HepG2 (cell line): ENCODE measurements around the gene SMPX. TPM values are rescaled to one million over a fixed set of nuclear protein-coding genes. Genes with fewer than 3 reads are reported as not detected.

Source experiments
- ATAC-seq: fragments of 200-7000 bp; cut with Tn5 transposase; 3 replicates; pipeline ENCODE4 v1.9.1; 2020; ENCODE audit warnings: mild to moderate bottlenecking, moderate library complexity
- BruUV-seq: library from RNA; stranded (reverse); fragments of 400-500 nt; replicated peaks from 2 replicates; lab custom pipeline; 2021; lab: Mats Ljungman, UMichigan
- CTCF ChIA-PET: fragments of 300-600 bp; formaldehyde crosslinking; extraction: SDS; loops from one replicate; lab custom pipeline; 2021; ENCODE audit warnings: low total read pairs, inconsistent platforms, low intra/inter-chr PET ratio; lab: Yijun Ruan, JAX
- POLR2A ChIA-PET: fragments of 350-600 bp; sonication (Branson Sonifier 250); formaldehyde crosslinking; loops from one replicate; lab custom pipeline; 2020; ENCODE audit warnings: antibody characterized with exemption, inconsistent platforms; lab: Yijun Ruan, JAX
- DNase-seq: peaks from one replicate; pipeline ENCODE4 v3.0.0-alpha.2; 2015; ENCODE audit warnings: low spot score
- FAIRE-seq: peaks from 3 replicates; lab custom pipeline; 2011; peaks lifted over from hg19 to GRCh38; lab: Jason Lieb, UNC
- H2AFZ ChIP-seq: one replicate; pipeline ENCODE4 v1.6.1; 2011; ENCODE audit warnings: low read length, inconsistent platforms
- H3K27ac ChIP-seq: fragments of 300-600 bp; 3 replicates; pipeline ENCODE4 v1.8.0; 2011; ENCODE audit warnings: mixed run types, mild to moderate bottlenecking, mixed read lengths, low read length, inconsistent platforms; ENCODE audit not compliant: insufficient read depth; ENCODE audit errors: extremely low read length
- H3K27me3 ChIP-seq, 2 experiments: fragments of 200-600 bp in 1 of 2; 2 replicates in 1 of 2; 3 replicates in 1 of 2; pipeline versions ENCODE4 v1.6.0 to v1.8.0; 2011; ENCODE audit warnings: low read length in 2 of 2, mild to moderate bottlenecking in 2 of 2, moderate library complexity in 2 of 2, inconsistent platforms in 1 of 2; ENCODE audit not compliant: insufficient read depth in 2 of 2, control insufficient read depth in 1 of 2
- H3K36me3 ChIP-seq, 2 experiments: fragments of 200-600 bp in 1 of 2; replicated peaks in 1 of 2; 2 replicates in 1 of 2; 3 replicates in 1 of 2; pipeline versions ENCODE4 v1.5.1 to v1.8.0; 2011; ENCODE audit warnings: low read length in 2 of 2, inconsistent platforms in 1 of 2; ENCODE audit not compliant: insufficient read depth in 2 of 2, control insufficient read depth in 1 of 2
- H3K4me1 ChIP-seq: 2 replicates; pipeline ENCODE4 v1.5.1; 2012; ENCODE audit warnings: low read length, inconsistent platforms; ENCODE audit not compliant: insufficient read depth
- H3K4me2 ChIP-seq: 2 replicates; pipeline ENCODE4 v1.6.0; 2011; ENCODE audit warnings: low read depth, low read length, inconsistent platforms
- H3K4me3 ChIP-seq, 3 experiments: fragments of 200-600 bp in 1 of 3; sonication (generic), shearing (Covaris generic) in 1 of 3; replicated peaks in 1 of 3; 2 replicates each; pipeline ENCODE4 v1.5.1; 2011 to 2016; ENCODE audit warnings: low read length in 3 of 3, inconsistent platforms in 2 of 3, low read depth in 2 of 3, mild to moderate bottlenecking in 2 of 3, control low read depth in 1 of 3, mixed read lengths in 1 of 3; ENCODE audit not compliant: insufficient read depth in 1 of 3
- H3K79me2 ChIP-seq: one replicate; pipeline ENCODE4 v1.6.1; 2011; ENCODE audit warnings: low read length, inconsistent platforms; ENCODE audit not compliant: insufficient read depth
- H3K9ac ChIP-seq: 2 replicates; pipeline ENCODE4 v1.6.0; 2011; ENCODE audit warnings: mild to moderate bottlenecking, low read depth, low read length, inconsistent platforms; ENCODE audit not compliant: insufficient read depth
- H3K9me3 ChIP-seq: 2 replicates; pipeline ENCODE4 v1.5.1; 2012; ENCODE audit warnings: mild to moderate bottlenecking, low read length
- H4K20me1 ChIP-seq: 2 replicates; pipeline ENCODE4 v1.6.0; 2011; ENCODE audit warnings: inconsistent platforms, mild to moderate bottlenecking, low read length, moderate library complexity; ENCODE audit not compliant: insufficient read depth
- FOXA3 ChIP-seq: IDR thresholded peaks from 2 replicates; pipeline ENCODE4 v1.6.1; 2016; ENCODE audit warnings: missing genetic modification reagents, missing compliant biosample characterization
- NCOA2 ChIP-seq: sonication (generic); formaldehyde crosslinking; IDR thresholded peaks from 2 replicates; pipeline ENCODE4 v1.8.0; 2022; ENCODE audit warnings: inconsistent platforms
- SOX13 ChIP-seq, 3 experiments: fragments of 450-650 bp in 1 of 3; sonication (generic) in 1 of 3; formaldehyde crosslinking in 1 of 3; IDR thresholded peaks in 2 of 3; conservative IDR thresholded peaks in 1 of 3; 2 replicates each; pipeline versions ENCODE4 v1.5.0 to v1.6.1; 2016 to 2020; ENCODE audit warnings: antibody characterized with exemption in 1 of 3, mild to moderate bottlenecking in 1 of 3, missing compliant biosample characterization in 1 of 3, missing genetic modification reagents in 1 of 3, moderate library complexity in 1 of 3
- SOX5 ChIP-seq: IDR thresholded peaks from 2 replicates; pipeline ENCODE4 v1.6.1; 2016; ENCODE audit warnings: borderline replicate concordance
- SOX6 ChIP-seq, 2 experiments: fragments of 450-650 bp in 1 of 2; sonication (generic) in 1 of 2; formaldehyde crosslinking in 1 of 2; IDR thresholded peaks; 2 replicates each; pipeline versions ENCODE4 v1.4.0 to v1.6.1; 2017 to 2020; ENCODE audit warnings: antibody characterized with exemption in 1 of 2, mild to moderate bottlenecking in 1 of 2, missing genetic modification reagents in 1 of 2
- TFDP1 ChIP-seq: IDR thresholded peaks from 2 replicates; pipeline ENCODE4 v1.6.1; 2016; ENCODE audit warnings: missing compliant biosample characterization, missing genetic modification reagents, borderline replicate concordance
- ZBTB8A ChIP-seq: sonication (generic); formaldehyde crosslinking; IDR thresholded peaks from 2 replicates; pipeline ENCODE4 v1.4.0; 2020; ENCODE audit warnings: mild to moderate bottlenecking, low read depth, missing genetic modification reagents, borderline replicate concordance
- ZNF841 ChIP-seq: sonication (generic); formaldehyde crosslinking; IDR thresholded peaks from 2 replicates; pipeline ENCODE4 v1.8.1; 2023; ENCODE audit warnings: missing genetic modification reagents, borderline replicate concordance
- WGBS: methylation state at CpG from one replicate; pipeline ENCODE4 v1.1.6; 2017; ENCODE audit warnings: low lambda C conversion rate; 5-methylcytosine and 5-hydroxymethylcytosine counted together
- in situ Hi-C: cut with HindIII; loops from 2 replicates; pipeline ENCODE4 v1.10.0; 2017; ENCODE audit warnings: low pct_unique_long_range_greater_than_20kb; ENCODE audit not compliant: extremely low pct_ligation_motif_present
- intact Hi-C: fragments of 100-400 bp; cut with micrococcal nuclease; formaldehyde crosslinking; loops from one replicate; pipeline ENCODE4 v1.10.0; 2022; ENCODE audit not compliant: unreplicated experiment
- polyA plus RNA-seq, 8 experiments: library from polyadenylated mRNA; depleted of rRNA in 3 of 8; stranded (reverse) in 7 of 8; unstranded in 1 of 8; fragments of >200 nt; fragmentation: Illumina TruSeq in 4 of 8; extraction: Trizol in 4 of 8; gene quantifications; 2 replicates each; pipeline versions ENCODE4 v1.2.1 to v1.2.3, GENCODE V29; 2011 to 2016; ENCODE audit warnings: low read depth in 4 of 8, missing spikeins in 1 of 8, mixed read lengths in 1 of 8; ENCODE audit not compliant: insufficient read depth in 1 of 8
- total RNA-seq, 5 experiments: library from RNA; depleted of rRNA; stranded (reverse); fragments of >200 nt; fragmentation: Illumina TruSeq; extraction: Trizol; gene quantifications; 2 replicates each; pipeline ENCODE4 v1.2.3, GENCODE V29; 2016; ENCODE audit warnings: low read depth in 1 of 5

Gene SMPX
- total and polyA plus RNA-seq, 2 of the 13 experiments (the other 11 are each of a cell fraction or from before 2014, with no cell fraction given) = 0.95 to 1.8 TPM

- H3K9me3 ChIP-seq = no peaks in the 10 kb centered on the region
- no peaks in the 10 kb centered on the region for H3K27me3 ChIP-seq
- TF ChIP-seq ZNF841 (CRISPR knock-in tag) (no peak), NCOA2 (no peak), TFDP1 (CRISPR knock-in tag) (no peak)
- H3K4me1 ChIP-seq = peaks cover 10% of the 10 kb centered on the region; the same call in 1 of the 2 replicates
- no peak overlapping the region for H3K4me2 ChIP-seq
- BruUV-seq = no TSS peak
- in situ Hi-C loops = loop anchor here (25.0 kb wide), 1 partner anchor 1211 kb away; no protein-coding TSS in a partner anchor
- no peaks in the 10 kb centered on the region for H3K79me2 ChIP-seq
- H2AFZ ChIP-seq = no peak overlapping the region
- no peak for FAIRE-seq
- ChIA-PET POLR2A (no interaction called here), CTCF (no interaction called here)
- 69% methylated on average over 5 of the region's 5 CpGs for WGBS
- H3K9ac ChIP-seq = no peak overlapping the region
- no peak for DNase-seq
- H3K36me3 ChIP-seq = no peaks in the 10 kb centered on the region
- H3K27ac ChIP-seq = no peak overlapping the region
- no peaks in the 10 kb centered on the region for H4K20me1 ChIP-seq
- no peak for ATAC-seq
- intact Hi-C loops = loop anchor here (5.0 kb wide), 1 partner anchor 41 kb away; no protein-coding TSS in a partner anchor
- H3K4me3 ChIP-seq = no peak overlapping the region
These were observed 9.7 kb downstream of the SMPX start for GRCh38 chrX:21748235-21748634.

GRCh38 chrX:21747558-21747957, 10.4 kb downstream of the SMPX start:
- H3K9me3 ChIP-seq = no peaks in the 10 kb centered on the region
- TF ChIP-seq ZBTB8A (no peak), SOX6 (IDR thresholded peaks at IDR 0.05) (no peak), SOX6 (CRISPR knock-in tag; IDR thresholded peaks at IDR 0.05) (peak; percentile 72), SOX13 (IDR thresholded peaks at IDR 0.05) (peak; percentile 72), SOX13 (CRISPR knock-in tag; conservative IDR thresholded peaks at IDR 0.05 in 1 of 2, IDR thresholded peaks at IDR 0.05 in 1 of 2) (peak in 1 of 2 experiments; percentile 82; a peak in 2 of 4 replicates), SOX5 (CRISPR knock-in tag) (peak; percentile 71), FOXA3 (CRISPR knock-in tag) (no peak)
- no peak overlapping the region for H3K27ac ChIP-seq
- no peaks in the 10 kb centered on the region for H3K36me3 ChIP-seq
- in situ Hi-C loops = loop anchor here (25.0 kb wide), 1 partner anchor 1210 kb away; no protein-coding TSS in a partner anchor
- H3K4me2 ChIP-seq = no peak overlapping the region
- H3K79me2 ChIP-seq = no peaks in the 10 kb centered on the region
- H3K4me3 ChIP-seq = no peak overlapping the region
- 15% methylated on average over 4 of the region's 4 CpGs for WGBS
- no peak for DNase-seq
- ChIA-PET CTCF (no interaction called here), POLR2A (no interaction called here)
- no TSS peak for BruUV-seq
- H3K9ac ChIP-seq = no peak overlapping the region
- no peak overlapping the region for H2AFZ ChIP-seq
- FAIRE-seq = peak; percentile 40
- ATAC-seq = peak; percentile 47; the same call in 1 of the 3 replicates
- peaks cover 10% of the 10 kb centered on the region; the same call in 1 of the 2 replicates for H3K4me1 ChIP-seq
- H3K27me3 ChIP-seq = no peaks in the 10 kb centered on the region
- H4K20me1 ChIP-seq = no peaks in the 10 kb centered on the region
- intact Hi-C loops = loop anchor here (5.0 kb wide), 1 partner anchor 40 kb away; no protein-coding TSS in a partner anchor
